GM12891 (cell line): ENCODE measurements around the gene OR10A6.

Source experiments
- POLR2A ChIP-seq: IDR thresholded peaks from 2 replicates; pipeline ENCODE4 v1.6.1; 2011; ENCODE audit warnings: low read depth, low read length, control low read depth
- POLR2AphosphoS5 ChIP-seq: IDR thresholded peaks from 2 replicates; pipeline ENCODE4 v1.6.1; 2011; ENCODE audit warnings: low read depth, low read length, control low read depth
- POU2F2 ChIP-seq: IDR thresholded peaks from 2 replicates; pipeline ENCODE4 v1.6.1; 2011; ENCODE audit warnings: low read depth, mild to moderate bottlenecking, control low read depth, low read length, moderate library complexity
- SPI1 ChIP-seq: IDR thresholded peaks from 2 replicates; pipeline ENCODE4 v1.6.1; 2011; ENCODE audit warnings: low read depth, low read length, control low read depth
- TAF1 ChIP-seq: IDR thresholded peaks from 2 replicates; pipeline ENCODE4 v1.6.1; 2011; ENCODE audit warnings: low read depth, low read length, control low read depth

- no peak for TF ChIP-seq TAF1
- no peak for TF ChIP-seq POLR2A
- TF ChIP-seq POLR2AphosphoS5, result no peak
- TF ChIP-seq SPI1, result no peak
- TF ChIP-seq POU2F2, result no peak
Measured at GRCh38 chr11:7905961-7906429, 25.1 kb downstream of the OR10A6 start.
